ENCODE measurements around the gene HELZ2. TPM values are rescaled to one million over a fixed set of nuclear protein-coding genes. Genes with fewer than 3 reads are reported as not detected.

The HELZ2 gene
- total RNA-seq, 2 experiments from 2014 or later: 6.5 to 8.3 TPM

DNA sequence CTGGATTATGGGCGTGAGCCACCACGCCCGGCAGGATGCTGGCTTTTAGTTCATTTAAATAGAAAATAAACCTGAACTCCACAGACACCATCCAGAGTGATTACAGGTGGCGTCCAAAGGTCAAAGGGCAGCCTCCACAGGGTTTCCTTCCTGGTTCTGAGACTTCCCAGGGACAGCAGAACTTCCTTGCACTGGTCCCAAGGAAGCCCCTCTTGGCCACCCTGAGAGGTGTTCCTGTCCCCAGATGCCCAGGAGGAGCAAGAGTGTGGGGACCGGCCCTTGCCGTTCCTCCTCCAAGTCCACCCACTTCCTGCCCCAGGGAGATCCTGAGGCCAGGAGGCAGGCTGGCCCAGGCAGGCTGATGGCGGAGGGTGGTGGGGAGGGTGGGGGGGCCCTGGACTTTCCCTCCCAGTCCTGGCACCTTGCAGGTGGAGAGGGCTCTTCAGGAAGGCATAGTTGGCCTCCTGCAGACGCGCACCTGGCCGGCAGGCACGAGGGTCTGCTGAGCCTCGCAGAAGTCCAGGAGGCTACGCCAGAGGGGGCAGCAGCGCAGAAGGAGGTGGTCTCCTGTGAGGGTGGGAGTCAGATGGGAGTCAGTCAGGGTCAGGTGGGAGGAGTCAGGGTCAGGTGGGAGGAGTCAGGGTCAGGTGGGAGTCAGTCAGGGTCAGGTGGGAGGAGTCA, 15.1 kb downstream of the HELZ2 start:
- Histone ChIP-seq H3K4me2 (ENCODE audit: low read length) (no peak overlapping the region), H4K20me1 (ENCODE audit: insufficient read depth, low read length) (no peaks in the 10 kb centered on the region), H3K36me3 (ENCODE audit: insufficient read depth, low read length) (no peaks in the 10 kb centered on the region), H3K27ac (ENCODE audit: low read depth, low read length, poor library complexity, severe bottlenecking) (no peak overlapping the region), H3K4me1 (ENCODE audit: insufficient read depth, low read length, poor library complexity, severe bottlenecking) (peaks cover 12% of the 10 kb centered on the region), H3K79me2 (ENCODE audit: insufficient read depth, low read depth, low read length) (no peaks in the 10 kb centered on the region), H3K9me3 (ENCODE audit: low read length) (no peaks in the 10 kb centered on the region), H2AFZ (ENCODE audit: low read length) (no peak overlapping the region), H3K4me3 (ENCODE audit: low read depth, low read length, poor library complexity, severe bottlenecking) (no peak overlapping the region), H3K9me2 (ENCODE audit: insufficient read depth, low read length) (no peaks in the 10 kb centered on the region)
- intact Hi-C loops (cut with micrococcal nuclease; ENCODE audit: unreplicated experiment): no loop called here
- TF ChIP-seq EZH2phosphoT487 (IDR thresholded peaks at IDR 0.05; ENCODE audit: borderline replicate concordance, low read depth, low read length): no peak
- TF ChIP-seq, protein P1, sequence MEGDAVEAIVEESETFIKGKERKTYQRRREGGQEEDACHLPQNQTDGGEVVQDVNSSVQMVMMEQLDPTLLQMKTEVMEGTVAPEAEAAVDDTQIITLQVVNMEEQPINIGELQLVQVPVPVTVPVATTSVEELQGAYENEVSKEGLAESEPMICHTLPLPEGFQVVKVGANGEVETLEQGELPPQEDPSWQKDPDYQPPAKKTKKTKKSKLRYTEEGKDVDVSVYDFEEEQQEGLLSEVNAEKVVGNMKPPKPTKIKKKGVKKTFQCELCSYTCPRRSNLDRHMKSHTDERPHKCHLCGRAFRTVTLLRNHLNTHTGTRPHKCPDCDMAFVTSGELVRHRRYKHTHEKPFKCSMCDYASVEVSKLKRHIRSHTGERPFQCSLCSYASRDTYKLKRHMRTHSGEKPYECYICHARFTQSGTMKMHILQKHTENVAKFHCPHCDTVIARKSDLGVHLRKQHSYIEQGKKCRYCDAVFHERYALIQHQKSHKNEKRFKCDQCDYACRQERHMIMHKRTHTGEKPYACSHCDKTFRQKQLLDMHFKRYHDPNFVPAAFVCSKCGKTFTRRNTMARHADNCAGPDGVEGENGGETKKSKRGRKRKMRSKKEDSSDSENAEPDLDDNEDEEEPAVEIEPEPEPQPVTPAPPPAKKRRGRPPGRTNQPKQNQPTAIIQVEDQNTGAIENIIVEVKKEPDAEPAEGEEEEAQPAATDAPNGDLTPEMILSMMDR (conservative IDR thresholded peaks at IDR 0.05; ENCODE audit: low read length): no peak
- ChIA-PET POLR2A (no interaction called here), CTCF (ENCODE audit: unreplicated experiment) (no interaction called here)
- no peak for DNase-seq (ENCODE audit: low spot score)
- BruUV-seq (replicated peaks): no TSS peak

- no peak overlapping the region for H2AFZ ChIP-seq (ENCODE audit: low read length)
- intact Hi-C loops (cut with micrococcal nuclease; ENCODE audit: unreplicated experiment): no loop called here
- H3K9me2 ChIP-seq (ENCODE audit: insufficient read depth, low read length): no peaks in the 10 kb centered on the region
- no peak for DNase-seq (ENCODE audit: low spot score)
- peaks cover 24% of the 10 kb centered on the region for H3K4me1 ChIP-seq (ENCODE audit: insufficient read depth, low read length, poor library complexity, severe bottlenecking)
- H3K79me2 ChIP-seq (ENCODE audit: insufficient read depth, low read depth, low read length): no peaks in the 10 kb centered on the region
- POLR2A ChIA-PET: interaction anchor here (0.6 to 1.2 kb wide), 2 partner anchors 15 to 17 kb away, joined by 3 to 4 read pairs; partner anchors contain the start of gene HELZ2
- H3K9me3 ChIP-seq (ENCODE audit: low read length): no peaks in the 10 kb centered on the region
- H3K27ac ChIP-seq (ENCODE audit: low read depth, low read length, poor library complexity, severe bottlenecking): no peak overlapping the region
- H4K20me1 ChIP-seq (ENCODE audit: insufficient read depth, low read length): no peaks in the 10 kb centered on the region
- no peak overlapping the region for H3K4me2 ChIP-seq (ENCODE audit: low read length)
- BruUV-seq (replicated peaks): no TSS peak
- no peaks in the 10 kb centered on the region for H3K36me3 ChIP-seq (ENCODE audit: insufficient read depth, low read length)
- CTCF ChIA-PET (ENCODE audit: unreplicated experiment): no interaction called here
- no peak for TF ChIP-seq EZH2phosphoT487 (IDR thresholded peaks at IDR 0.05; ENCODE audit: borderline replicate concordance, low read depth, low read length)
- TF ChIP-seq, protein P1 (conservative IDR thresholded peaks at IDR 0.05; ENCODE audit: low read length): no peak
- no peak overlapping the region for H3K4me3 ChIP-seq (ENCODE audit: low read depth, low read length, poor library complexity, severe bottlenecking)
Measured at GRCh38 chr20:63557481-63557891, 16.6 kb downstream of the HELZ2 start.

GRCh38 chr20:63556873-63557478, 17.1 kb downstream of the HELZ2 start:
- no peaks in the 10 kb centered on the region for H3K9me3 ChIP-seq (ENCODE audit: low read length)
- H3K79me2 ChIP-seq (ENCODE audit: insufficient read depth, low read depth, low read length): no peaks in the 10 kb centered on the region
- no peaks in the 10 kb centered on the region for H3K36me3 ChIP-seq (ENCODE audit: insufficient read depth, low read length)
- H3K9me2 ChIP-seq (ENCODE audit: insufficient read depth, low read length): no peaks in the 10 kb centered on the region
- no peaks in the 10 kb centered on the region for H4K20me1 ChIP-seq (ENCODE audit: insufficient read depth, low read length)
- TF ChIP-seq, protein P1 (conservative IDR thresholded peaks at IDR 0.05; ENCODE audit: low read length): no peak
- no peak for TF ChIP-seq EZH2phosphoT487 (IDR thresholded peaks at IDR 0.05; ENCODE audit: borderline replicate concordance, low read depth, low read length)
- DNase-seq (ENCODE audit: low spot score): no peak
- POLR2A ChIA-PET: interaction anchor here (0.6 to 1.2 kb wide), 2 partner anchors 15 to 17 kb away, joined by 3 to 4 read pairs; partner anchors contain the start of gene HELZ2
- H3K4me1 ChIP-seq (ENCODE audit: insufficient read depth, low read length, poor library complexity, severe bottlenecking): peaks cover 30% of the 10 kb centered on the region
- CTCF ChIA-PET (ENCODE audit: unreplicated experiment): no interaction called here
- H2AFZ ChIP-seq (ENCODE audit: low read length): no peak overlapping the region
- no peak overlapping the region for H3K27ac ChIP-seq (ENCODE audit: low read depth, low read length, poor library complexity, severe bottlenecking)
- BruUV-seq (replicated peaks): no TSS peak
- intact Hi-C loops (cut with micrococcal nuclease; ENCODE audit: unreplicated experiment): no loop called here
- no peak overlapping the region for H3K4me2 ChIP-seq (ENCODE audit: low read length)
- H3K4me3 ChIP-seq (ENCODE audit: low read depth, low read length, poor library complexity, severe bottlenecking): no peak overlapping the region
